ENCODE results near the gene RPL32.

- no peak for TF ChIP-seq CTCF (IDR thresholded peaks at IDR 0.05; ENCODE audit: poor library complexity, severe bottlenecking)
- TF ChIP-seq, protein P1, sequence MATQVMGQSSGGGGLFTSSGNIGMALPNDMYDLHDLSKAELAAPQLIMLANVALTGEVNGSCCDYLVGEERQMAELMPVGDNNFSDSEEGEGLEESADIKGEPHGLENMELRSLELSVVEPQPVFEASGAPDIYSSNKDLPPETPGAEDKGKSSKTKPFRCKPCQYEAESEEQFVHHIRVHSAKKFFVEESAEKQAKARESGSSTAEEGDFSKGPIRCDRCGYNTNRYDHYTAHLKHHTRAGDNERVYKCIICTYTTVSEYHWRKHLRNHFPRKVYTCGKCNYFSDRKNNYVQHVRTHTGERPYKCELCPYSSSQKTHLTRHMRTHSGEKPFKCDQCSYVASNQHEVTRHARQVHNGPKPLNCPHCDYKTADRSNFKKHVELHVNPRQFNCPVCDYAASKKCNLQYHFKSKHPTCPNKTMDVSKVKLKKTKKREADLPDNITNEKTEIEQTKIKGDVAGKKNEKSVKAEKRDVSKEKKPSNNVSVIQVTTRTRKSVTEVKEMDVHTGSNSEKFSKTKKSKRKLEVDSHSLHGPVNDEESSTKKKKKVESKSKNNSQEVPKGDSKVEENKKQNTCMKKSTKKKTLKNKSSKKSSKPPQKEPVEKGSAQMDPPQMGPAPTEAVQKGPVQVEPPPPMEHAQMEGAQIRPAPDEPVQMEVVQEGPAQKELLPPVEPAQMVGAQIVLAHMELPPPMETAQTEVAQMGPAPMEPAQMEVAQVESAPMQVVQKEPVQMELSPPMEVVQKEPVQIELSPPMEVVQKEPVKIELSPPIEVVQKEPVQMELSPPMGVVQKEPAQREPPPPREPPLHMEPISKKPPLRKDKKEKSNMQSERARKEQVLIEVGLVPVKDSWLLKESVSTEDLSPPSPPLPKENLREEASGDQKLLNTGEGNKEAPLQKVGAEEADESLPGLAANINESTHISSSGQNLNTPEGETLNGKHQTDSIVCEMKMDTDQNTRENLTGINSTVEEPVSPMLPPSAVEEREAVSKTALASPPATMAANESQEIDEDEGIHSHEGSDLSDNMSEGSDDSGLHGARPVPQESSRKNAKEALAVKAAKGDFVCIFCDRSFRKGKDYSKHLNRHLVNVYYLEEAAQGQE (IDR thresholded peaks at IDR 0.05; ENCODE audit: borderline replicate concordance): no peak
- no peak for TF ChIP-seq POLR2AphosphoS5 (IDR thresholded peaks at IDR 0.05)
- no peak for TF ChIP-seq EZH2 (IDR thresholded peaks at IDR 0.05; ENCODE audit: borderline replicate concordance, insufficient read depth, low read length, poor library complexity, severe bottlenecking)
- TF ChIP-seq SMC3 (conservative IDR thresholded peaks at IDR 0.05; ENCODE audit: poor library complexity): no peak
- no peak for TF ChIP-seq MXI1 (conservative IDR thresholded peaks at IDR 0.05; ENCODE audit: poor library complexity, severe bottlenecking)
- no peak for TF ChIP-seq RAD21 (conservative IDR thresholded peaks at IDR 0.05)
- TF ChIP-seq TAF1 (IDR thresholded peaks at IDR 0.05; ENCODE audit: low read depth): no peak
These were observed 38.0 kb downstream of the RPL32 start for GRCh38 chr3:12803371-12803770.
